Measurements from ENCODE around the gene APOBEC4. TPM values are rescaled to one million over a fixed set of nuclear protein-coding genes. Genes with fewer than 3 reads are reported as not detected.
A peak's percentile ranks its signal among the peaks of the same experiment; 100 is the strongest.

The APOBEC4 gene
- total and polyA plus RNA-seq, 2 experiments from 2014 or later, result 0.37 TPM; not detected in 1

GRCh38 chr1:183640193-183640592 lies 12.9 kb downstream of the APOBEC4 start:
- Histone ChIP-seq H3K4me1 (ENCODE audit: insufficient read depth) (no peaks in the 10 kb centered on the region), H3K4me2 (no peak overlapping the region)
- TF ChIP-seq EZH2 (IDR thresholded peaks at IDR 0.05; ENCODE audit: borderline replicate concordance) (no peak), EZH2phosphoT487 (IDR thresholded peaks at IDR 0.05; ENCODE audit: low read depth, severe bottlenecking, unreplicated experiment) (no peak)
- TF ChIP-seq, protein P1, sequence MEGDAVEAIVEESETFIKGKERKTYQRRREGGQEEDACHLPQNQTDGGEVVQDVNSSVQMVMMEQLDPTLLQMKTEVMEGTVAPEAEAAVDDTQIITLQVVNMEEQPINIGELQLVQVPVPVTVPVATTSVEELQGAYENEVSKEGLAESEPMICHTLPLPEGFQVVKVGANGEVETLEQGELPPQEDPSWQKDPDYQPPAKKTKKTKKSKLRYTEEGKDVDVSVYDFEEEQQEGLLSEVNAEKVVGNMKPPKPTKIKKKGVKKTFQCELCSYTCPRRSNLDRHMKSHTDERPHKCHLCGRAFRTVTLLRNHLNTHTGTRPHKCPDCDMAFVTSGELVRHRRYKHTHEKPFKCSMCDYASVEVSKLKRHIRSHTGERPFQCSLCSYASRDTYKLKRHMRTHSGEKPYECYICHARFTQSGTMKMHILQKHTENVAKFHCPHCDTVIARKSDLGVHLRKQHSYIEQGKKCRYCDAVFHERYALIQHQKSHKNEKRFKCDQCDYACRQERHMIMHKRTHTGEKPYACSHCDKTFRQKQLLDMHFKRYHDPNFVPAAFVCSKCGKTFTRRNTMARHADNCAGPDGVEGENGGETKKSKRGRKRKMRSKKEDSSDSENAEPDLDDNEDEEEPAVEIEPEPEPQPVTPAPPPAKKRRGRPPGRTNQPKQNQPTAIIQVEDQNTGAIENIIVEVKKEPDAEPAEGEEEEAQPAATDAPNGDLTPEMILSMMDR (IDR thresholded peaks at IDR 0.05; ENCODE audit: poor library complexity), result no peak

GRCh38 chr1:183638649-183639387 lies 14.3 kb downstream of the APOBEC4 start:
- no peak overlapping the region for H2AFZ ChIP-seq
- H4K20me1 ChIP-seq (ENCODE audit: insufficient read depth, poor library complexity, severe bottlenecking), result peaks cover 6% of the 10 kb centered on the region
- WGBS (ENCODE audit: low lambda C conversion rate, missing lambda C conversion rate), result 88% methylated on average over 7 of the region's 7 CpGs
- no peaks in the 10 kb centered on the region for H3K4me1 ChIP-seq (ENCODE audit: insufficient read depth)
- no peak overlapping the region for H3K4me2 ChIP-seq
- H3K79me2 ChIP-seq, result peaks cover 12% of the 10 kb centered on the region
- no peaks in the 10 kb centered on the region for H3K9me2 ChIP-seq (replicated peaks; ENCODE audit: insufficient read depth)
- DNase-seq (ENCODE audit: low spot score), result no peak
- TF ChIP-seq, protein P1 (IDR thresholded peaks at IDR 0.05; ENCODE audit: poor library complexity), result no peak
- no peak for TF ChIP-seq EZH2 (IDR thresholded peaks at IDR 0.05; ENCODE audit: borderline replicate concordance)
- TF ChIP-seq EZH2phosphoT487 (IDR thresholded peaks at IDR 0.05; ENCODE audit: low read depth, severe bottlenecking, unreplicated experiment), result no peak
- H3K27me3 ChIP-seq, result no peaks in the 10 kb centered on the region
- no peak overlapping the region for H3K27ac ChIP-seq
- no peaks in the 10 kb centered on the region for H3K36me3 ChIP-seq (replicated peaks; ENCODE audit: insufficient read depth, low read depth)
- H3K9me3 ChIP-seq (ENCODE audit: low read depth), result no peaks in the 10 kb centered on the region
- no peak overlapping the region for H3K4me3 ChIP-seq

More at GRCh38 chr1:183640193-183640592, 12.9 kb downstream of the APOBEC4 start:
- no peak for DNase-seq (ENCODE audit: low spot score)
- H3K27me3 ChIP-seq, result no peaks in the 10 kb centered on the region
- no peaks in the 10 kb centered on the region for H3K79me2 ChIP-seq
- no peak overlapping the region for H2AFZ ChIP-seq
- no peaks in the 10 kb centered on the region for H3K9me2 ChIP-seq (replicated peaks; ENCODE audit: insufficient read depth)
- H3K36me3 ChIP-seq (replicated peaks; ENCODE audit: insufficient read depth, low read depth), result no peaks in the 10 kb centered on the region
- no peaks in the 10 kb centered on the region for H4K20me1 ChIP-seq (ENCODE audit: insufficient read depth, poor library complexity, severe bottlenecking)
- no peak overlapping the region for H3K4me3 ChIP-seq
- no peak overlapping the region for H3K27ac ChIP-seq
- 37% methylated on average over 1 of the region's 1 CpG for WGBS (ENCODE audit: low lambda C conversion rate, missing lambda C conversion rate)
- H3K9me3 ChIP-seq (ENCODE audit: low read depth), result no peaks in the 10 kb centered on the region

GRCh38 chr1:183636783-183637182 lies 16.3 kb downstream of the APOBEC4 start:
- peaks cover 12% of the 10 kb centered on the region for H3K4me1 ChIP-seq (ENCODE audit: insufficient read depth)
- H3K79me2 ChIP-seq, result peaks cover 29% of the 10 kb centered on the region
- H3K9me2 ChIP-seq (replicated peaks; ENCODE audit: insufficient read depth), result no peaks in the 10 kb centered on the region
- H4K20me1 ChIP-seq (ENCODE audit: insufficient read depth, poor library complexity, severe bottlenecking), result peaks cover 23% of the 10 kb centered on the region
- 55% methylated on average over 5 of the region's 5 CpGs for WGBS (ENCODE audit: low lambda C conversion rate, missing lambda C conversion rate)
- no peaks in the 10 kb centered on the region for H3K27me3 ChIP-seq
- H3K9me3 ChIP-seq (ENCODE audit: low read depth), result no peaks in the 10 kb centered on the region
- no peak for DNase-seq (ENCODE audit: low spot score)
- TF ChIP-seq EZH2 (IDR thresholded peaks at IDR 0.05; ENCODE audit: borderline replicate concordance), result no peak
- TF ChIP-seq EZH2phosphoT487 (IDR thresholded peaks at IDR 0.05; ENCODE audit: low read depth, severe bottlenecking, unreplicated experiment), result no peak
- TF ChIP-seq, protein P1 (IDR thresholded peaks at IDR 0.05; ENCODE audit: poor library complexity), result no peak
- peak overlapping the region; percentile 71 for H3K4me2 ChIP-seq
- H3K4me3 ChIP-seq, result peak overlapping the region; percentile 40
- H2AFZ ChIP-seq, result no peak overlapping the region
- H3K36me3 ChIP-seq (replicated peaks; ENCODE audit: insufficient read depth, low read depth), result no peaks in the 10 kb centered on the region
- peak overlapping the region; percentile 15 for H3K27ac ChIP-seq

All from hepatocyte (in vitro differentiated cells).